Measurements from ENCODE around the gene TAPBPL.
"Not testable (repeated sequence)": the region's sequence is repeated elsewhere in the genome, so short reads cannot be mapped to it uniquely, and the experiment has no call there.

The TAPBPL gene

GRCh38 chr12:6477601-6478377 lies 25.9 kb downstream of the TAPBPL start:
- not testable (repeated sequence) for H3K79me1 ChIP-seq (replicated peaks; ENCODE audit: low read length, poor library complexity, severe bottlenecking); H3K9me3 ChIP-seq (ENCODE audit: control insufficient read depth, low read length); DNase-seq; H3K23ac ChIP-seq (ENCODE audit: low read length in 2 of 2); H3K4me1 ChIP-seq (ENCODE audit: control insufficient read depth, insufficient read depth, low read depth, low read length); H3K4me3 ChIP-seq (ENCODE audit: insufficient read depth in 1 of 2, low read depth in 1 of 2, low read length in 2 of 2); H4K8ac ChIP-seq (ENCODE audit: low read length); H3K9ac ChIP-seq (ENCODE audit: low read length); H3K4ac ChIP-seq (ENCODE audit: low read depth in 1 of 2, low read length in 2 of 2); H3K14ac ChIP-seq (ENCODE audit: low read length in 2 of 2); H3K18ac ChIP-seq (ENCODE audit: low read depth in 1 of 2, low read length in 2 of 2); H2BK15ac ChIP-seq (ENCODE audit: low read depth, poor library complexity, severe bottlenecking); H2AK5ac ChIP-seq (ENCODE audit: low read length, severe bottlenecking); H4K91ac ChIP-seq (ENCODE audit: low read length); H3K4me2 ChIP-seq (ENCODE audit: low read length, poor library complexity, severe bottlenecking); H2BK5ac ChIP-seq (ENCODE audit: low read depth, low read length, poor library complexity, severe bottlenecking); H3K27ac ChIP-seq (ENCODE audit: low read length, poor library complexity, severe bottlenecking); H2AFZ ChIP-seq (ENCODE audit: low read depth, low read length); H3K27me3 ChIP-seq (ENCODE audit: control insufficient read depth in 1 of 2, insufficient read depth in 1 of 2, low read length in 2 of 2); H3K36me3 ChIP-seq (ENCODE audit: control insufficient read depth in 1 of 2, insufficient read depth in 2 of 2, low read depth in 1 of 2, low read length in 2 of 2); H2BK120ac ChIP-seq (ENCODE audit: low read depth, low read length)
- WGBS: 96% methylated on average over 36 of the region's 37 CpGs
- H2BK12ac ChIP-seq (ENCODE audit: low read length in 2 of 2): peak overlapping the region in 1 of 2 experiments; percentile 31

- no peak overlapping the region for H3K4ac ChIP-seq (ENCODE audit: low read depth in 1 of 2, low read length in 2 of 2)
- no peak overlapping the region for H2BK15ac ChIP-seq (ENCODE audit: low read depth, poor library complexity, severe bottlenecking)
- H4K91ac ChIP-seq (ENCODE audit: low read length): no peak overlapping the region
- H3K36me3 ChIP-seq (ENCODE audit: control insufficient read depth in 1 of 2, insufficient read depth in 2 of 2, low read depth in 1 of 2, low read length in 2 of 2): no peaks in the 10 kb centered on the region
- no peaks in the 10 kb centered on the region for H3K9me3 ChIP-seq (ENCODE audit: control insufficient read depth, low read length)
- no peaks in the 10 kb centered on the region for H3K79me1 ChIP-seq (replicated peaks; ENCODE audit: low read length, poor library complexity, severe bottlenecking)
- H3K14ac ChIP-seq (ENCODE audit: low read length in 2 of 2): no peak overlapping the region
- H3K27me3 ChIP-seq (ENCODE audit: control insufficient read depth in 1 of 2, insufficient read depth in 1 of 2, low read length in 2 of 2): peaks cover 5 to 6% of the 10 kb centered on the region in 2 experiments
- H2BK120ac ChIP-seq (ENCODE audit: low read depth, low read length): no peak overlapping the region
- no peak overlapping the region for H2AFZ ChIP-seq (ENCODE audit: low read depth, low read length)
- H3K9ac ChIP-seq (ENCODE audit: low read length): no peak overlapping the region
- 90% methylated on average over 20 of the region's 20 CpGs for WGBS
- H4K8ac ChIP-seq (ENCODE audit: low read length): no peak overlapping the region
- no peak for DNase-seq
- no peak overlapping the region for H3K4me3 ChIP-seq (ENCODE audit: insufficient read depth in 1 of 2, low read depth in 1 of 2, low read length in 2 of 2)
- no peak overlapping the region for H3K23ac ChIP-seq (ENCODE audit: low read length in 2 of 2)
- no peak overlapping the region for H2BK12ac ChIP-seq (ENCODE audit: low read length in 2 of 2)
- H3K27ac ChIP-seq (ENCODE audit: low read length, poor library complexity, severe bottlenecking): no peak overlapping the region
- no peak overlapping the region for H3K4me2 ChIP-seq (ENCODE audit: low read length, poor library complexity, severe bottlenecking)
- H2BK5ac ChIP-seq (ENCODE audit: low read depth, low read length, poor library complexity, severe bottlenecking): no peak overlapping the region
- peaks cover 2% of the 10 kb centered on the region for H3K4me1 ChIP-seq (ENCODE audit: control insufficient read depth, insufficient read depth, low read depth, low read length)
- no peak overlapping the region for H3K18ac ChIP-seq (ENCODE audit: low read depth in 1 of 2, low read length in 2 of 2)
- no peak overlapping the region for H2AK5ac ChIP-seq (ENCODE audit: low read length, severe bottlenecking)
Measured at GRCh38 chr12:6478416-6478815, 26.6 kb downstream of the TAPBPL start.

- H2BK120ac ChIP-seq (ENCODE audit: low read depth, low read length): no peak overlapping the region
- no peak overlapping the region for H2AFZ ChIP-seq (ENCODE audit: low read depth, low read length)
- H2BK12ac ChIP-seq (ENCODE audit: low read length in 2 of 2): no peak overlapping the region
- no peak overlapping the region for H2BK15ac ChIP-seq (ENCODE audit: low read depth, poor library complexity, severe bottlenecking)
- H2AK5ac ChIP-seq (ENCODE audit: low read length, severe bottlenecking): no peak overlapping the region
- no peaks in the 10 kb centered on the region for H3K27me3 ChIP-seq (ENCODE audit: control insufficient read depth in 1 of 2, insufficient read depth in 1 of 2, low read length in 2 of 2)
- H4K8ac ChIP-seq (ENCODE audit: low read length): no peak overlapping the region
- H3K14ac ChIP-seq (ENCODE audit: low read length in 2 of 2): no peak overlapping the region
- H3K9ac ChIP-seq (ENCODE audit: low read length): no peak overlapping the region
- H3K23ac ChIP-seq (ENCODE audit: low read length in 2 of 2): no peak overlapping the region
- no peak overlapping the region for H3K4me2 ChIP-seq (ENCODE audit: low read length, poor library complexity, severe bottlenecking)
- H3K27ac ChIP-seq (ENCODE audit: low read length, poor library complexity, severe bottlenecking): no peak overlapping the region
- no peak overlapping the region for H4K91ac ChIP-seq (ENCODE audit: low read length)
- H3K4me3 ChIP-seq (ENCODE audit: insufficient read depth in 1 of 2, low read depth in 1 of 2, low read length in 2 of 2): no peak overlapping the region
- no peaks in the 10 kb centered on the region for H3K9me3 ChIP-seq (ENCODE audit: control insufficient read depth, low read length)
- no peak overlapping the region for H2BK5ac ChIP-seq (ENCODE audit: low read depth, low read length, poor library complexity, severe bottlenecking)
- H3K18ac ChIP-seq (ENCODE audit: low read depth in 1 of 2, low read length in 2 of 2): no peak overlapping the region
- peaks cover 15% of the 10 kb centered on the region for H3K79me1 ChIP-seq (replicated peaks; ENCODE audit: low read length, poor library complexity, severe bottlenecking)
- peaks cover 3 to 10% of the 10 kb centered on the region in 2 experiments for H3K36me3 ChIP-seq (ENCODE audit: control insufficient read depth in 1 of 2, insufficient read depth in 2 of 2, low read depth in 1 of 2, low read length in 2 of 2)
- WGBS: 88% methylated on average over 1 of the region's 1 CpG
- H3K4me1 ChIP-seq (ENCODE audit: control insufficient read depth, insufficient read depth, low read depth, low read length): no peaks in the 10 kb centered on the region
- no peak for DNase-seq
- no peak overlapping the region for H3K4ac ChIP-seq (ENCODE audit: low read depth in 1 of 2, low read length in 2 of 2)
Measured at GRCh38 chr12:6488240-6488639, 36.4 kb downstream of the TAPBPL start.

GRCh38 chr12:6489449-6489848 lies 37.6 kb downstream of the TAPBPL start:
- no peak overlapping the region for H2BK15ac ChIP-seq (ENCODE audit: low read depth, poor library complexity, severe bottlenecking)
- no peak for DNase-seq
- no peak overlapping the region for H2BK5ac ChIP-seq (ENCODE audit: low read depth, low read length, poor library complexity, severe bottlenecking)

More at GRCh38 chr12:6489449-6489848, 37.6 kb downstream of the TAPBPL start:
- Histone ChIP-seq H3K9me3 (ENCODE audit: control insufficient read depth, low read length) (no peaks in the 10 kb centered on the region), H3K14ac (ENCODE audit: low read length in 2 of 2) (no peak overlapping the region), H3K18ac (ENCODE audit: low read depth in 1 of 2, low read length in 2 of 2) (no peak overlapping the region), H3K79me1 (replicated peaks; ENCODE audit: low read length, poor library complexity, severe bottlenecking) (peaks cover 15% of the 10 kb centered on the region), H3K4ac (ENCODE audit: low read depth in 1 of 2, low read length in 2 of 2) (no peak overlapping the region), H3K27me3 (ENCODE audit: control insufficient read depth in 1 of 2, insufficient read depth in 1 of 2, low read length in 2 of 2) (no peaks in the 10 kb centered on the region), H3K4me2 (ENCODE audit: low read length, poor library complexity, severe bottlenecking) (no peak overlapping the region), H3K36me3 (ENCODE audit: control insufficient read depth in 1 of 2, insufficient read depth in 2 of 2, low read depth in 1 of 2, low read length in 2 of 2) (peaks cover 3 to 10% of the 10 kb centered on the region in 2 experiments), H2BK120ac (ENCODE audit: low read depth, low read length) (no peak overlapping the region), H4K91ac (ENCODE audit: low read length) (no peak overlapping the region), H3K23ac (ENCODE audit: low read length in 2 of 2) (no peak overlapping the region), H3K27ac (ENCODE audit: low read length, poor library complexity, severe bottlenecking) (no peak overlapping the region), H4K8ac (ENCODE audit: low read length) (no peak overlapping the region), H2BK12ac (ENCODE audit: low read length in 2 of 2) (no peak overlapping the region), H2AK5ac (ENCODE audit: low read length, severe bottlenecking) (no peak overlapping the region), H3K9ac (ENCODE audit: low read length) (no peak overlapping the region), H2AFZ (ENCODE audit: low read depth, low read length) (no peak overlapping the region), H3K4me1 (ENCODE audit: control insufficient read depth, insufficient read depth, low read depth, low read length) (no peaks in the 10 kb centered on the region), H3K4me3 (ENCODE audit: insufficient read depth in 1 of 2, low read depth in 1 of 2, low read length in 2 of 2) (no peak overlapping the region)
- 80% methylated on average over 3 of the region's 4 CpGs for WGBS
